HCT116 (cell line): ENCODE results near the gene ADARB1. TPM values are rescaled to one million over a fixed set of nuclear protein-coding genes. Genes with fewer than 3 reads are reported as not detected.

Source experiments
- ATAC-seq: fragments of 200-7000 bp; cut with Tn5 transposase; 2 replicates; pipeline ENCODE4 v1.9.1; 2020; ENCODE audit warnings: mild to moderate bottlenecking, moderate library complexity
- BruUV-seq: library from RNA; stranded (reverse); fragments of 400-500 nt; replicated peaks from 2 replicates; lab custom pipeline; 2021; lab: Mats Ljungman, UMichigan
- CTCF ChIA-PET: fragments of 300-600 bp; sonication (Branson Sonifier 250); formaldehyde crosslinking; loops from one replicate; lab custom pipeline; 2021; ENCODE audit warnings: antibody characterized with exemption; lab: Charles Lee
- POLR2A ChIA-PET: fragments of 300-600, 350-600 bp; sonication (Branson Sonifier 250); formaldehyde crosslinking; loops from one replicate; lab custom pipeline; 2021; ENCODE audit warnings: antibody characterized with exemption; lab: Charles Lee
- RAD21 ChIA-PET, 2 experiments: fragments of 300-600 bp; sonication (Branson Sonifier 250); formaldehyde crosslinking; loops; one replicate each; lab custom pipeline; 2023; ENCODE audit warnings: low total read pairs in 2 of 2; ENCODE audit not compliant: uncharacterized antibody in 2 of 2, unreplicated experiment in 2 of 2, low non-redundant PET in 1 of 2; lab: Charles Lee
- DNase-seq: peaks from one replicate; pipeline ENCODE4 v3.0.0-alpha.2; 2010; ENCODE audit warnings: low read depth, low spot score
- H2AFZ ChIP-seq: fragments of 200-600 bp; shearing (Covaris generic), sonication (generic); 2 replicates; pipeline ENCODE4 v1.6.1; 2017; ENCODE audit warnings: low read depth, mixed run types, mixed read lengths, antibody characterized with exemption, low read length; ENCODE audit not compliant: poor library complexity, severe bottlenecking
- H3K27ac ChIP-seq: 2 replicates; pipeline ENCODE4 v1.5.1; 2012; ENCODE audit warnings: low read depth, low read length
- H3K27me3 ChIP-seq: fragments of 200-600 bp; sonication (generic); 2 replicates; pipeline ENCODE4 v1.6.1; 2016; ENCODE audit warnings: mixed run types, low read length, mixed read lengths; ENCODE audit not compliant: insufficient read depth
- H3K36me3 ChIP-seq, 2 experiments: fragments of 200-500 bp in 1 of 2; fragments of 200-600 bp in 1 of 2; sonication (Bioruptor generic) in 1 of 2; sonication (generic) in 1 of 2; 2 replicates each; pipeline versions ENCODE4 v1.5.1 to v1.6.1; 2014 to 2016; ENCODE audit warnings: low read length in 2 of 2, inconsistent platforms in 1 of 2, mixed read lengths in 1 of 2, mixed run types in 1 of 2; ENCODE audit not compliant: insufficient read depth in 2 of 2, control insufficient read depth in 1 of 2
- H3K4me1 ChIP-seq, 2 experiments: fragments of 200-600 bp in 1 of 2; sonication (generic) in 1 of 2; 2 replicates each; pipeline versions ENCODE4 v1.5.1 to v1.6.1; 2012 to 2017; ENCODE audit warnings: low read length in 2 of 2, inconsistent platforms in 1 of 2, mild to moderate bottlenecking in 1 of 2, mixed read lengths in 1 of 2, mixed run types in 1 of 2, moderate library complexity in 1 of 2; ENCODE audit not compliant: insufficient read depth in 2 of 2, control insufficient read depth in 1 of 2
- H3K4me2 ChIP-seq: fragments of 200-600 bp; sonication (generic); 2 replicates; pipeline ENCODE4 v1.6.1; 2017; ENCODE audit warnings: mixed run types, low read length, mixed read lengths
- H3K4me3 ChIP-seq, 2 experiments: fragments of 200-600 bp in 1 of 2; sonication (generic) in 1 of 2; replicated peaks in 1 of 2; 2 replicates each; pipeline ENCODE4 v1.5.1; 2011 to 2016; ENCODE audit warnings: low read length in 2 of 2, control low read depth in 1 of 2, low read depth in 1 of 2, mild to moderate bottlenecking in 1 of 2, mixed read lengths in 1 of 2, mixed run types in 1 of 2
- H3K79me2 ChIP-seq: fragments of 200-600 bp; sonication (generic); 2 replicates; pipeline ENCODE4 v1.6.1; 2017; ENCODE audit warnings: mild to moderate bottlenecking, mixed run types, low read length, moderate library complexity, mixed read lengths; ENCODE audit not compliant: insufficient read depth
- H3K9ac ChIP-seq: fragments of 200-600 bp; sonication (generic); 2 replicates; pipeline ENCODE4 v1.6.1; 2016; ENCODE audit warnings: low read length, mixed read lengths
- H3K9me2 ChIP-seq: fragments of 200-600 bp; sonication (generic), shearing (Covaris generic); 2 replicates; pipeline ENCODE4 v1.6.1; 2017; ENCODE audit warnings: mixed run types, mild to moderate bottlenecking, moderate library complexity; ENCODE audit not compliant: insufficient read depth
- H3K9me3 ChIP-seq, 2 experiments: fragments of 200-500 bp in 1 of 2; fragments of 200-600 bp in 1 of 2; sonication (Bioruptor generic) in 1 of 2; sonication (generic) in 1 of 2; 2 replicates each; pipeline ENCODE4 v1.6.1; 2014 to 2017; ENCODE audit warnings: low read length in 2 of 2, mixed read lengths in 2 of 2, inconsistent platforms in 1 of 2, low read depth in 1 of 2, mild to moderate bottlenecking in 1 of 2, mixed run types in 1 of 2, moderate library complexity in 1 of 2; ENCODE audit not compliant: control insufficient read depth in 1 of 2, insufficient read depth in 1 of 2
- H4K20me1 ChIP-seq: fragments of 200-600 bp; sonication (generic), shearing (Covaris generic); 2 replicates; pipeline ENCODE4 v1.6.1; 2017; ENCODE audit warnings: mixed run types, mild to moderate bottlenecking, moderate library complexity; ENCODE audit not compliant: insufficient read depth
- CBX3 ChIP-seq: IDR thresholded peaks from 2 replicates; pipeline ENCODE4 v1.6.1; 2012; ENCODE audit warnings: low read depth
- CEBPB ChIP-seq: IDR thresholded peaks from 2 replicates; pipeline ENCODE4 v1.6.1; 2012; ENCODE audit warnings: low read depth
- EGR1 ChIP-seq: IDR thresholded peaks from 2 replicates; pipeline ENCODE4 v1.6.1; 2012; ENCODE audit warnings: low read depth
- ELF1 ChIP-seq: IDR thresholded peaks from 2 replicates; pipeline ENCODE4 v1.6.1; 2012; ENCODE audit warnings: low read depth, borderline replicate concordance
- EZH2phosphoT487 ChIP-seq: fragments of 200-600 bp; IDR thresholded peaks from 2 replicates; pipeline ENCODE4 v1.6.1; 2018; ENCODE audit warnings: antibody characterized with exemption, borderline replicate concordance
- FOSL1 ChIP-seq: IDR thresholded peaks from 2 replicates; pipeline ENCODE4 v1.6.1; 2012; ENCODE audit warnings: low read depth
- JUND ChIP-seq: IDR thresholded peaks from 2 replicates; pipeline ENCODE4 v1.6.1; 2012
- POLR2A ChIP-seq: IDR thresholded peaks from 2 replicates; pipeline ENCODE4 v1.7.0; 2011; ENCODE audit warnings: borderline replicate concordance; ENCODE audit not compliant: insufficient read depth, insufficient read length; ENCODE audit errors: extremely low read depth
- POLR2AphosphoS5 ChIP-seq: IDR thresholded peaks from 2 replicates; pipeline ENCODE4 v1.6.1; 2011; ENCODE audit warnings: mild to moderate bottlenecking, low read depth, low read length, moderate library complexity
- RAD21 ChIP-seq: IDR thresholded peaks from 2 replicates; pipeline ENCODE4 v1.6.1; 2012; ENCODE audit warnings: low read depth, mild to moderate bottlenecking
- SIN3A ChIP-seq: IDR thresholded peaks from 2 replicates; pipeline ENCODE4 v1.6.1; 2012; ENCODE audit warnings: low read depth
- YY1 ChIP-seq: IDR thresholded peaks from 2 replicates; pipeline ENCODE4 v1.6.1; 2011; ENCODE audit warnings: low read length, low read depth, moderate library complexity, mild to moderate bottlenecking; ENCODE audit not compliant: insufficient replicate concordance; ENCODE audit errors: extremely low read depth
- ZNF274 ChIP-seq: fragments of 200-500 bp; sonication (Bioruptor generic); IDR thresholded peaks from 2 replicates; pipeline ENCODE4 v1.6.1; 2014; ENCODE audit warnings: mild to moderate bottlenecking, low read depth, low read length, inconsistent platforms
- intact Hi-C: fragments of 100-400 bp; cut with micrococcal nuclease; formaldehyde crosslinking; loops from 2 replicates; pipeline ENCODE4 v1.10.0; 2022
- total RNA-seq: library from RNA; stranded (reverse); gene quantifications from one replicate; pipeline ENCODE4 v1.2.1, GENCODE V29; 2021; ENCODE audit not compliant: unreplicated experiment
- TF ChIP-seq, protein P1 (sequence below): IDR thresholded peaks from 2 replicates; pipeline ENCODE4 v1.6.1; 2011; ENCODE audit warnings: mild to moderate bottlenecking, low read length, moderate library complexity; ENCODE audit not compliant: insufficient replicate concordance; ENCODE audit errors: extremely low read depth
- TF ChIP-seq, protein P2 (sequence below): IDR thresholded peaks from 2 replicates; pipeline ENCODE4 v1.6.1; 2012
- TF ChIP-seq, protein P3 (sequence below): IDR thresholded peaks from 2 replicates; pipeline ENCODE4 v1.6.1; 2012; ENCODE audit warnings: low read depth
- TF ChIP-seq, protein P4 (sequence below): IDR thresholded peaks from 2 replicates; pipeline ENCODE4 v1.6.1; 2012

ADARB1 gene
- total RNA-seq, 1 experiment from 2014 or later = 13.5 TPM

DNA sequence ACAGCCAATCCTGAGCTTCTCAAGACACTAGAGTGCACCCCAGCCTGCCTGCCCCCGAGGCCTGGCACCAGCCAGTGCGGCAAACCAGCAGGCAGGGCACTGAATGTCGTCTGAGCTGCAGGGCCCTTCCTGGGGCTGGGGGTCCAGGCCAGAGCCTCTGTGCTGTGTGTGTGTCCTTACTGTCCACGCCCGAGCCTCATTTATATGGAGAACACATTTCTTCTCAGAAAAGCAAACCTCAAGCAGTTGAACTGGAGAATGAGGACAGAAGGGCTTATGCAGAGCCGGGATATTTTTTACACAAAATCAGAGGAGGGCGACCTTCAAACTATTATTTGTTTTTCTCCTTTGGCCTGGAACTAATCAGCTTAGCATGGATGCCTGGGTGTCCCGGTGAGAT is 160.6 kb downstream of the ADARB1 start:
- no peaks in the 10 kb centered on the region for H4K20me1 ChIP-seq
- no TSS peak for BruUV-seq
- H3K27ac ChIP-seq = no peak overlapping the region
- no peak overlapping the region for H3K4me3 ChIP-seq
- ATAC-seq (no peak), DNase-seq (no peak)
- no peaks in the 10 kb centered on the region; the same call in 1 of the 2 replicates for H3K27me3 ChIP-seq
- intact Hi-C loops = no loop called here
- H3K4me2 ChIP-seq = no peak overlapping the region
- POLR2A ChIA-PET = no interaction called here
- no peaks in the 10 kb centered on the region for H3K36me3 ChIP-seq
- H3K79me2 ChIP-seq = no peaks in the 10 kb centered on the region
- H3K9me3 ChIP-seq = peaks cover 0 to 3% of the 10 kb centered on the region in 2 experiments; a peak in 1 of 4 replicates
- TF ChIP-seq ELF1 = no peak
- no peak for TF ChIP-seq EZH2phosphoT487
- no peak for TF ChIP-seq YY1
- no peak for TF ChIP-seq CEBPB
- TF ChIP-seq RAD21 = no peak
- no peak for TF ChIP-seq JUND
- TF ChIP-seq SIN3A = no peak
- TF ChIP-seq, protein P1, sequence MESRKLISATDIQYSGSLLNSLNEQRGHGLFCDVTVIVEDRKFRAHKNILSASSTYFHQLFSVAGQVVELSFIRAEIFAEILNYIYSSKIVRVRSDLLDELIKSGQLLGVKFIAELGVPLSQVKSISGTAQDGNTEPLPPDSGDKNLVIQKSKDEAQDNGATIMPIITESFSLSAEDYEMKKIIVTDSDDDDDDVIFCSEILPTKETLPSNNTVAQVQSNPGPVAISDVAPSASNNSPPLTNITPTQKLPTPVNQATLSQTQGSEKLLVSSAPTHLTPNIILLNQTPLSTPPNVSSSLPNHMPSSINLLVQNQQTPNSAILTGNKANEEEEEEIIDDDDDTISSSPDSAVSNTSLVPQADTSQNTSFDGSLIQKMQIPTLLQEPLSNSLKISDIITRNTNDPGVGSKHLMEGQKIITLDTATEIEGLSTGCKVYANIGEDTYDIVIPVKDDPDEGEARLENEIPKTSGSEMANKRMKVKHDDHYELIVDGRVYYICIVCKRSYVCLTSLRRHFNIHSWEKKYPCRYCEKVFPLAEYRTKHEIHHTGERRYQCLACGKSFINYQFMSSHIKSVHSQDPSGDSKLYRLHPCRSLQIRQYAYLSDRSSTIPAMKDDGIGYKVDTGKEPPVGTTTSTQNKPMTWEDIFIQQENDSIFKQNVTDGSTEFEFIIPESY = no peak
- TF ChIP-seq, protein P2, sequence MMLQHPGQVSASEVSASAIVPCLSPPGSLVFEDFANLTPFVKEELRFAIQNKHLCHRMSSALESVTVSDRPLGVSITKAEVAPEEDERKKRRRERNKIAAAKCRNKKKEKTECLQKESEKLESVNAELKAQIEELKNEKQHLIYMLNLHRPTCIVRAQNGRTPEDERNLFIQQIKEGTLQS = no peak
- TF ChIP-seq EGR1 = no peak
- TF ChIP-seq ZNF274 = no peak
- TF ChIP-seq, protein P3, sequence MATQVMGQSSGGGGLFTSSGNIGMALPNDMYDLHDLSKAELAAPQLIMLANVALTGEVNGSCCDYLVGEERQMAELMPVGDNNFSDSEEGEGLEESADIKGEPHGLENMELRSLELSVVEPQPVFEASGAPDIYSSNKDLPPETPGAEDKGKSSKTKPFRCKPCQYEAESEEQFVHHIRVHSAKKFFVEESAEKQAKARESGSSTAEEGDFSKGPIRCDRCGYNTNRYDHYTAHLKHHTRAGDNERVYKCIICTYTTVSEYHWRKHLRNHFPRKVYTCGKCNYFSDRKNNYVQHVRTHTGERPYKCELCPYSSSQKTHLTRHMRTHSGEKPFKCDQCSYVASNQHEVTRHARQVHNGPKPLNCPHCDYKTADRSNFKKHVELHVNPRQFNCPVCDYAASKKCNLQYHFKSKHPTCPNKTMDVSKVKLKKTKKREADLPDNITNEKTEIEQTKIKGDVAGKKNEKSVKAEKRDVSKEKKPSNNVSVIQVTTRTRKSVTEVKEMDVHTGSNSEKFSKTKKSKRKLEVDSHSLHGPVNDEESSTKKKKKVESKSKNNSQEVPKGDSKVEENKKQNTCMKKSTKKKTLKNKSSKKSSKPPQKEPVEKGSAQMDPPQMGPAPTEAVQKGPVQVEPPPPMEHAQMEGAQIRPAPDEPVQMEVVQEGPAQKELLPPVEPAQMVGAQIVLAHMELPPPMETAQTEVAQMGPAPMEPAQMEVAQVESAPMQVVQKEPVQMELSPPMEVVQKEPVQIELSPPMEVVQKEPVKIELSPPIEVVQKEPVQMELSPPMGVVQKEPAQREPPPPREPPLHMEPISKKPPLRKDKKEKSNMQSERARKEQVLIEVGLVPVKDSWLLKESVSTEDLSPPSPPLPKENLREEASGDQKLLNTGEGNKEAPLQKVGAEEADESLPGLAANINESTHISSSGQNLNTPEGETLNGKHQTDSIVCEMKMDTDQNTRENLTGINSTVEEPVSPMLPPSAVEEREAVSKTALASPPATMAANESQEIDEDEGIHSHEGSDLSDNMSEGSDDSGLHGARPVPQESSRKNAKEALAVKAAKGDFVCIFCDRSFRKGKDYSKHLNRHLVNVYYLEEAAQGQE = no peak
- TF ChIP-seq POLR2A = no peak
- TF ChIP-seq FOSL1 = no peak
- TF ChIP-seq, protein P4, sequence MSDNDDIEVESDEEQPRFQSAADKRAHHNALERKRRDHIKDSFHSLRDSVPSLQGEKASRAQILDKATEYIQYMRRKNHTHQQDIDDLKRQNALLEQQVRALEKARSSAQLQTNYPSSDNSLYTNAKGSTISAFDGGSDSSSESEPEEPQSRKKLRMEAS = no peak
- no peak for TF ChIP-seq POLR2AphosphoS5
- no peak for TF ChIP-seq CBX3
- H2AFZ ChIP-seq = no peak overlapping the region
- H3K9me2 ChIP-seq = no peaks in the 10 kb centered on the region
- RAD21 ChIA-PET = no interaction called here
- H3K4me1 ChIP-seq = no peaks in the 10 kb centered on the region
- no peak overlapping the region for H3K9ac ChIP-seq
- CTCF ChIA-PET = no interaction called here
